Breast epithelium (tissue), 4 donors: ENCODE measurements around the gene SVEP1. TPM values are rescaled to one million over a fixed set of nuclear protein-coding genes. Genes with fewer than 3 reads are reported as not detected.

Experiments
- DNase-seq, 2 donors: peaks; one replicate each; pipeline ENCODE4 v3.0.0-alpha.2; 2019; ENCODE audit warnings: low spot score in 2 of 2
- H3K27ac ChIP-seq, 2 donors: fragments of 200-600 bp; sonication (generic) in 1 of 2; one replicate each; pipeline ENCODE4 v1.5.1; 2016 to 2019; ENCODE audit warnings: mild to moderate bottlenecking in 1 of 2
- H3K27me3 ChIP-seq, 2 donors: fragments of 200-600 bp; sonication (generic) in 1 of 2; one replicate each; pipeline versions ENCODE4 v1.5.1 to v1.6.0; 2017 to 2019; ENCODE audit warnings: control low read depth in 1 of 2, mild to moderate bottlenecking in 1 of 2
- H3K36me3 ChIP-seq: fragments of 200-600 bp; one replicate; pipeline ENCODE4 v1.5.1; 2019
- H3K4me1 ChIP-seq, 2 donors: fragments of 200-600 bp; sonication (generic); one replicate each; pipeline ENCODE4 v1.5.1; 2016 to 2019; ENCODE audit warnings: control low read depth in 1 of 2
- H3K4me3 ChIP-seq, 3 donors: fragments of 200-600 bp; sonication (generic); 1 replicate in 2 of 3; 2 replicates in 1 of 3; pipeline ENCODE4 v1.5.1; 2016 to 2019; ENCODE audit warnings: mild to moderate bottlenecking in 3 of 3, moderate library complexity in 2 of 3
- H3K9me3 ChIP-seq, 2 donors: fragments of 200-600 bp; sonication (generic) in 1 of 2; one replicate each; pipeline ENCODE4 v1.5.1; 2016 to 2019; ENCODE audit warnings: control low read depth in 1 of 2
- POLR2A ChIP-seq: fragments of 450-650 bp; IDR thresholded peaks from one replicate; pipeline ENCODE4 v1.6.1; 2016; ENCODE audit warnings: antibody characterized with exemption, mild to moderate bottlenecking, moderate library complexity
- POLR2AphosphoS5 ChIP-seq, 3 donors: sonication (generic); formaldehyde crosslinking; IDR thresholded peaks; one replicate each; pipeline ENCODE4 v1.6.1; 2017; ENCODE audit warnings: antibody characterized with exemption in 3 of 3
- intact Hi-C: fragments of 100-400 bp; cut with DNase I; formaldehyde crosslinking; loops from one replicate; pipeline ENCODE4 v1.15.1; 2023; ENCODE audit warnings: low total_unique reads
- total RNA-seq, 3 donors: library from RNA; depleted of rRNA; stranded (reverse); fragments of >200 nt; gene quantifications; one replicate each; pipeline ENCODE4 v1.1.0, GENCODE V29; 2016
- TF ChIP-seq, protein P1 (sequence below), 3 donors: fragments of 450-650 bp; IDR thresholded peaks; one replicate each; pipeline ENCODE4 v1.5.1; 2016 to 2017; ENCODE audit warnings: antibody characterized with exemption in 3 of 3, mild to moderate bottlenecking in 3 of 3, moderate library complexity in 3 of 3

The SVEP1 gene
- total RNA-seq, 3 donors from 2014 or later: 54.6 to 158 (median 99.0) TPM

DNA sequence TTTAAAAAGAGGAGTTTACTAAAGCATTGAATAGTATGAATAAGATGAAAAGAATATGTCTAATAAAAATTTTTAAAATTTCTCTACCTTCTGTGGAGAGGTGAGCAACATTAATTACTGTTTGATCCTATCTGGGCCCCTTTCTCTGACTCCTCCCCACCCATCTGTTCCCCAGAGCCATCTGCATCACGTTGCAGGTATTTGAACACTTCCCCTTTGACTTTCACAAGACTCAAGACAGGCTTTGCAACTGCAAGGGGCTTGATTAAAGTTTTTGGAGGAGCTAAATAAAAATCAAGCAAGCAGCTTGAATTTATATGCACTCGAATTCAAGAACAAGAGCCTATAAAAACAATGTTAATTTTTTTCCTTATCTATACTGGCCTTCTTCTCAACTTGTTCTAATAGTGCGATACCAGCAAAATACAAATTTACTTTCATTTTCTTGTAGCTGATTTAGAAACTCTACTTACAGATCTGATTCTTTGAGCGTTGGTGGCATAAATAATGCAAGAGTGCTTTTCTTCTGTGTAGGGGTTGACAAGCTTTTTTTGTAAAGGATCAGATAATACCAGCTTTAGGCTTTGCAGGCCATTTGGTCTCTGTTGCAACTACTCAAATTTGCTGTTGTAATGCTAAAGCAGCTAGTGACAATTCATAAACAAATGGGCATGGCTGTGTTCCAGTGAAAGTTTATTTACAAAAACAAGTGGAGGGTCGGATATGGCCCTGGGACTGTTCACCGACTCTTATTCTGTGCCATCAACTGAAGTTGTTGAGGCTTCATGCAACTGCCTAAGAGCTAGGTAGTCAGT lies 263.1 kb downstream of the SVEP1 start:
- TF ChIP-seq POLR2A (no peak), POLR2AphosphoS5 (IDR thresholded peaks at IDR 0.05) (no peak)
- TF ChIP-seq, protein P1, sequence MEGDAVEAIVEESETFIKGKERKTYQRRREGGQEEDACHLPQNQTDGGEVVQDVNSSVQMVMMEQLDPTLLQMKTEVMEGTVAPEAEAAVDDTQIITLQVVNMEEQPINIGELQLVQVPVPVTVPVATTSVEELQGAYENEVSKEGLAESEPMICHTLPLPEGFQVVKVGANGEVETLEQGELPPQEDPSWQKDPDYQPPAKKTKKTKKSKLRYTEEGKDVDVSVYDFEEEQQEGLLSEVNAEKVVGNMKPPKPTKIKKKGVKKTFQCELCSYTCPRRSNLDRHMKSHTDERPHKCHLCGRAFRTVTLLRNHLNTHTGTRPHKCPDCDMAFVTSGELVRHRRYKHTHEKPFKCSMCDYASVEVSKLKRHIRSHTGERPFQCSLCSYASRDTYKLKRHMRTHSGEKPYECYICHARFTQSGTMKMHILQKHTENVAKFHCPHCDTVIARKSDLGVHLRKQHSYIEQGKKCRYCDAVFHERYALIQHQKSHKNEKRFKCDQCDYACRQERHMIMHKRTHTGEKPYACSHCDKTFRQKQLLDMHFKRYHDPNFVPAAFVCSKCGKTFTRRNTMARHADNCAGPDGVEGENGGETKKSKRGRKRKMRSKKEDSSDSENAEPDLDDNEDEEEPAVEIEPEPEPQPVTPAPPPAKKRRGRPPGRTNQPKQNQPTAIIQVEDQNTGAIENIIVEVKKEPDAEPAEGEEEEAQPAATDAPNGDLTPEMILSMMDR (IDR thresholded peaks at IDR 0.05): no peak

More for the DNA sequence above, 263.1 kb downstream of the SVEP1 start:
- DNase-seq: no peak
- Histone ChIP-seq H3K9me3 (no peaks in the 10 kb centered on the region), H3K27me3 (no peaks in the 10 kb centered on the region), H3K27ac (no peak overlapping the region), H3K4me3 (peak overlapping the region in 1 of 3 donors; percentile 9), H3K36me3 (no peaks in the 10 kb centered on the region), H3K4me1 (no peaks in the 10 kb centered on the region)
- intact Hi-C loops: no loop called here

Other genes with a start within 250 kb of the SVEP1 start
- gene TXNDC8, start 241.9 kb downstream of the SVEP1 start, total RNA-seq: not detected
- gene MUSK, start 89.0 kb upstream of the SVEP1 start, total RNA-seq: under 1 TPM in 1 of 3 donors, not detected in 2; 0.32 TPM